ENCODE data around the gene WDR83. TPM values are rescaled to one million over a fixed set of nuclear protein-coding genes. Genes with fewer than 3 reads are reported as not detected.

WDR83 gene
- total and polyA plus RNA-seq, 10 of the 15 experiments (the other 5 are each of a cell fraction or from before 2014, with no cell fraction given) = 0.58 to 17.7 (median 10.8) TPM

GRCh38 chr19:12681074-12681987 is 14.7 kb downstream of the WDR83 start, which contains the start of gene DHPS (continued):
- TF ChIP-seq, protein P1, sequence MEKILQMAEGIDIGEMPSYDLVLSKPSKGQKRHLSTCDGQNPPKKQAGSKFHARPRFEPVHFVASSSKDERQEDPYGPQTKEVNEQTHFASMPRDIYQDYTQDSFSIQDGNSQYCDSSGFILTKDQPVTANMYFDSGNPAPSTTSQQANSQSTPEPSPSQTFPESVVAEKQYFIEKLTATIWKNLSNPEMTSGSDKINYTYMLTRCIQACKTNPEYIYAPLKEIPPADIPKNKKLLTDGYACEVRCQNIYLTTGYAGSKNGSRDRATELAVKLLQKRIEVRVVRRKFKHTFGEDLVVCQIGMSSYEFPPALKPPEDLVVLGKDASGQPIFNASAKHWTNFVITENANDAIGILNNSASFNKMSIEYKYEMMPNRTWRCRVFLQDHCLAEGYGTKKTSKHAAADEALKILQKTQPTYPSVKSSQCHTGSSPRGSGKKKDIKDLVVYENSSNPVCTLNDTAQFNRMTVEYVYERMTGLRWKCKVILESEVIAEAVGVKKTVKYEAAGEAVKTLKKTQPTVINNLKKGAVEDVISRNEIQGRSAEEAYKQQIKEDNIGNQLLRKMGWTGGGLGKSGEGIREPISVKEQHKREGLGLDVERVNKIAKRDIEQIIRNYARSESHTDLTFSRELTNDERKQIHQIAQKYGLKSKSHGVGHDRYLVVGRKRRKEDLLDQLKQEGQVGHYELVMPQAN (conservative IDR thresholded peaks at IDR 0.05) = peak; percentile 93
- TF ChIP-seq MYB (IDR thresholded peaks at IDR 0.05; ENCODE audit: borderline replicate concordance, low read depth, low read length) (no peak), HDAC6 (IDR thresholded peaks at IDR 0.05; ENCODE audit: unreplicated experiment) (no peak), KAT2A (conservative IDR thresholded peaks at IDR 0.05; ENCODE audit: control insufficient read depth, low read depth, low read length) (no peak), ZNF274 (IDR thresholded peaks at IDR 0.05; ENCODE audit: insufficient read depth, insufficient read length) (no peak), MTA3 (IDR thresholded peaks at IDR 0.05; ENCODE audit: borderline replicate concordance, low read length) (no peak), ZNF207 (IDR thresholded peaks at IDR 0.05; ENCODE audit: borderline replicate concordance) (peak; percentile 90), TCF3 (IDR thresholded peaks at IDR 0.05; ENCODE audit: borderline replicate concordance, insufficient read depth, low read depth, low read length) (no peak), ETV6 (conservative IDR thresholded peaks at IDR 0.05 in 1 of 2, IDR thresholded peaks at IDR 0.05 in 1 of 2; ENCODE audit: borderline replicate concordance in 1 of 2, low read depth in 1 of 2) (no peak), ZNF217 (IDR thresholded peaks at IDR 0.05) (no peak), HDAC2 (IDR thresholded peaks at IDR 0.05) (no peak), MTA2 (IDR thresholded peaks at IDR 0.05; ENCODE audit: low read depth) (no peak; the same call in 1 of the 2 replicates), ELK1 (IDR thresholded peaks at IDR 0.05; ENCODE audit: low read depth, low read length) (peak; percentile 72; the same call in 1 of the 2 replicates), SKIL (IDR thresholded peaks at IDR 0.05; ENCODE audit: low read depth, poor library complexity, severe bottlenecking) (no peak), POLR2AphosphoS2 (IDR thresholded peaks at IDR 0.05; ENCODE audit: low read depth, low read length) (no peak; the same call in 1 of the 2 replicates), ESRRA (IDR thresholded peaks at IDR 0.05; ENCODE audit: low read length) (no peak)
- TF ChIP-seq, protein P2, sequence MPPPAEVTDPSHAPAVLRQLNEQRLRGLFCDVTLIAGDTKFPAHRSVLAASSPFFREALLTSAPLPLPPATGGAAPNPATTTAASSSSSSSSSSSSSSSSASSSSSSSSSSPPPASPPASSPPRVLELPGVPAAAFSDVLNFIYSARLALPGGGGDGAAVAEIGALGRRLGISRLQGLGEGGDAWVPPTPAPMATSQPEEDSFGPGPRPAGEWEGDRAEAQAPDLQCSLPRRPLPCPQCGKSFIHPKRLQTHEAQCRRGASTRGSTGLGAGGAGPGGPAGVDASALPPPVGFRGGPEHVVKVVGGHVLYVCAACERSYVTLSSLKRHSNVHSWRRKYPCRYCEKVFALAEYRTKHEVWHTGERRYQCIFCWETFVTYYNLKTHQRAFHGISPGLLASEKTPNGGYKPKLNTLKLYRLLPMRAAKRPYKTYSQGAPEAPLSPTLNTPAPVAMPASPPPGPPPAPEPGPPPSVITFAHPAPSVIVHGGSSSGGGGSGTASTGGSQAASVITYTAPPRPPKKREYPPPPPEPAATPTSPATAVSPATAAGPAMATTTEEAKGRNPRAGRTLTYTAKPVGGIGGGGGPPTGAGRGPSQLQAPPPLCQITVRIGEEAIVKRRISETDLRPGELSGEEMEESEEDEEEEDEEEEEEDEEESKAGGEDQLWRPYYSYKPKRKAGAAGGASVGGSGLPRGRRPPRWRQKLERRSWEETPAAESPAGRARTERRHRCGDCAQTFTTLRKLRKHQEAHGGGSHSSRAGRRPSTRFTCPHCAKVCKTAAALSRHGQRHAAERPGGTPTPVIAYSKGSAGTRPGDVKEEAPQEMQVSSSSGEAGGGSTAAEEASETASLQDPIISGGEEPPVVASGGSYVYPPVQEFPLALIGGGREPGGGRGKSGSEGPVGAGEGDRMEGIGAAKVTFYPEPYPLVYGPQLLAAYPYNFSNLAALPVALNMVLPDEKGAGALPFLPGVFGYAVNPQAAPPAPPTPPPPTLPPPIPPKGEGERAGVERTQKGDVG (CRISPR knock-in tag; IDR thresholded peaks at IDR 0.05) = peak; percentile 89
- TF ChIP-seq, protein P3, sequence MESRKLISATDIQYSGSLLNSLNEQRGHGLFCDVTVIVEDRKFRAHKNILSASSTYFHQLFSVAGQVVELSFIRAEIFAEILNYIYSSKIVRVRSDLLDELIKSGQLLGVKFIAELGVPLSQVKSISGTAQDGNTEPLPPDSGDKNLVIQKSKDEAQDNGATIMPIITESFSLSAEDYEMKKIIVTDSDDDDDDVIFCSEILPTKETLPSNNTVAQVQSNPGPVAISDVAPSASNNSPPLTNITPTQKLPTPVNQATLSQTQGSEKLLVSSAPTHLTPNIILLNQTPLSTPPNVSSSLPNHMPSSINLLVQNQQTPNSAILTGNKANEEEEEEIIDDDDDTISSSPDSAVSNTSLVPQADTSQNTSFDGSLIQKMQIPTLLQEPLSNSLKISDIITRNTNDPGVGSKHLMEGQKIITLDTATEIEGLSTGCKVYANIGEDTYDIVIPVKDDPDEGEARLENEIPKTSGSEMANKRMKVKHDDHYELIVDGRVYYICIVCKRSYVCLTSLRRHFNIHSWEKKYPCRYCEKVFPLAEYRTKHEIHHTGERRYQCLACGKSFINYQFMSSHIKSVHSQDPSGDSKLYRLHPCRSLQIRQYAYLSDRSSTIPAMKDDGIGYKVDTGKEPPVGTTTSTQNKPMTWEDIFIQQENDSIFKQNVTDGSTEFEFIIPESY (IDR thresholded peaks at IDR 0.05) = no peak
